Measurements from ENCODE around the gene HENMT1.
"Not testable (repeated sequence)": the region's sequence is repeated elsewhere in the genome, so short reads cannot be mapped to it uniquely, and the experiment has no call there.

HENMT1 gene

GRCh38 chr1:108661030-108661609 lies at the start of gene HENMT1:
HENMT1 (minus strand) TSS chr1:108661093; CDS start chr1:108659884, 1,209 bp downstream.
- peak; percentile 28 for DNase-seq (ENCODE audit: low spot score)

- DNase-seq (ENCODE audit: low spot score), result no peak
These were observed 48.1 kb upstream of the HENMT1 start for GRCh38 chr1:108708691-108709660.

- DNase-seq (ENCODE audit: low spot score), result no peak
These were observed 45.8 kb upstream of the HENMT1 start for GRCh38 chr1:108706643-108707042.

- DNase-seq (ENCODE audit: low spot score), result peak; percentile 68
These were observed 43.6 kb upstream of the HENMT1 start for GRCh38 chr1:108704496-108704895.

- DNase-seq (ENCODE audit: low spot score), result no peak
These were observed 43.0 kb upstream of the HENMT1 start for GRCh38 chr1:108703939-108704338.

GRCh38 chr1:108702109-108702508 lies 41.2 kb upstream of the HENMT1 start:
- DNase-seq (ENCODE audit: low spot score), result not testable (repeated sequence)

GRCh38 chr1:108701176-108701849 lies 40.4 kb upstream of the HENMT1 start:
- DNase-seq (ENCODE audit: low spot score), result no peak

GRCh38 chr1:108699375-108700332 lies 38.8 kb upstream of the HENMT1 start:
- no peak for DNase-seq (ENCODE audit: low spot score)

- no peak for DNase-seq (ENCODE audit: low spot score)
These were observed 34.6 kb upstream of the HENMT1 start for GRCh38 chr1:108695535-108695934.

GRCh38 chr1:108692724-108693655 lies 32.1 kb upstream of the HENMT1 start:
- DNase-seq (ENCODE audit: low spot score), result peak; percentile 70

GRCh38 chr1:108691942-108692723 lies 31.2 kb upstream of the HENMT1 start, which contains the start of gene PRPF38B:
PRPF38B (plus strand) TSS chr1:108692310; CDS start chr1:108692592, 282 bp downstream.
- DNase-seq (ENCODE audit: low spot score), result peak; percentile 92

- DNase-seq (ENCODE audit: low spot score), result peak; percentile 25
These were observed 30.4 kb upstream of the HENMT1 start for GRCh38 chr1:108691128-108691941.

GRCh38 chr1:108686614-108687313 lies 25.9 kb upstream of the HENMT1 start:
- no peak for DNase-seq (ENCODE audit: low spot score)

GRCh38 chr1:108685529-108685928 lies 24.6 kb upstream of the HENMT1 start:
- DNase-seq (ENCODE audit: low spot score), result no peak

- peak; percentile 26 for DNase-seq (ENCODE audit: low spot score)
These were observed 20.8 kb upstream of the HENMT1 start for GRCh38 chr1:108681701-108682100.

GRCh38 chr1:108679586-108680213 lies 18.8 kb upstream of the HENMT1 start:
- no peak for DNase-seq (ENCODE audit: low spot score)

GRCh38 chr1:108678706-108679105 lies 17.8 kb upstream of the HENMT1 start:
- no peak for DNase-seq (ENCODE audit: low spot score)
